Non-pigmented ciliary epithelial cell (primary cell): Measurements from ENCODE around the gene PKNOX2.

Experiments
- DNase-seq: peaks from one replicate; pipeline ENCODE4 v3.0.0-alpha.2; 2010; ENCODE audit warnings: low read depth

The PKNOX2 gene

DNA sequence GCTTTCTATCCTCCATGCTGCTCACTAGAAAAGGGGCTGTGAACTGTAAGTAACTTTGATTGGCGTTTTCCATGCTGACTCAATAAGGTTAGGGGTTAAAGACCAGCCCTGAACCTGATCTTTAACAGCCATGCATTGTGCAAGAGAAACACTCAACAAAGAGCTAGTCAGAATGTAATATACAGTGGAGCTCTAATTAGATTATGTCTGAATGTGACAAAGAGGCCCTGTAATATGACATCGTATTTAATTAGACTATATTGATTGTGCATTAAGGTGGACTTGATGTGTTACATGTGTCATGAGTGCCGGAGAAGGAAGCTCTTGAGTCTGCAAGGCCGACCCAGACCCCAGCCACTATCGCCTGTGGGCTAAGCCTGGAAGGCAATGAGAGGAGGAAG, 70.5 kb downstream of the PKNOX2 start:
- no peak for DNase-seq

DNA sequence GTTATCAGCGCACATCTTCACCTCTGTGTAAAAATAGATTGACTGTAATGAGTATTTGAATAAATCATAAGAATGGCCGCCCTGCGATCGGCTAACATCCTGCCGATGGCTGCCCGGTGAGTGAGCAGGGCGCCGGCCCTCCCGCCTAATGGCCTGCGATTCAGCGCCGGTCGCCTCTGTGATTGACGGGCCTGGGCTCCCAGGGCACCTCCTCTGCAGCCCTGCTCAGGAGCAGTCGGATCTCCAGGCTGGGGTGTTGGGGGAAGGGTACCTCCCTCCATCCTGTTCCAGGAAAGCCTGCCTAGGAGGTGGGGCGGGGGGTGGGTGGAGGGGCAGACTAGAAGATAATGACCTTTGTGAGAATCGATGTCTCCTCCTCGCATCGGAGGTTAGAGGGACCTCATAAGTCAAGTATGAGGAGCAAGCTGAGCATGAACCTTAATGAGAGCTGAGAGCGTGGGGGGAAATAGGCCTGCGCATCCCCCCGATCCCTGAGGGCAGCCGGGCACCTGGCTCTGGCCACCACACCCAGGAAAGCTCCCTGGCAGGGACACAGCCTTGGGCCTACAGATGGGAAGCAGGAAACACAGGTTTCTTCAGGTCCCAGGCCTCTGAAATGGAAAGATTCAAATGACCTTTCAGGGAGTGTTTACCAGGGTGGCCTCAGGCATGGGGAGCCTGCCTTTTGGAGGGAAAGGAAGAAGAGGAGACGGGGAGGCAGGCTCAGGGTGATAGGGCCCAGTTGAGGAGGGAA, 71.7 kb downstream of the PKNOX2 start:
- DNase-seq, result no peak

DNA sequence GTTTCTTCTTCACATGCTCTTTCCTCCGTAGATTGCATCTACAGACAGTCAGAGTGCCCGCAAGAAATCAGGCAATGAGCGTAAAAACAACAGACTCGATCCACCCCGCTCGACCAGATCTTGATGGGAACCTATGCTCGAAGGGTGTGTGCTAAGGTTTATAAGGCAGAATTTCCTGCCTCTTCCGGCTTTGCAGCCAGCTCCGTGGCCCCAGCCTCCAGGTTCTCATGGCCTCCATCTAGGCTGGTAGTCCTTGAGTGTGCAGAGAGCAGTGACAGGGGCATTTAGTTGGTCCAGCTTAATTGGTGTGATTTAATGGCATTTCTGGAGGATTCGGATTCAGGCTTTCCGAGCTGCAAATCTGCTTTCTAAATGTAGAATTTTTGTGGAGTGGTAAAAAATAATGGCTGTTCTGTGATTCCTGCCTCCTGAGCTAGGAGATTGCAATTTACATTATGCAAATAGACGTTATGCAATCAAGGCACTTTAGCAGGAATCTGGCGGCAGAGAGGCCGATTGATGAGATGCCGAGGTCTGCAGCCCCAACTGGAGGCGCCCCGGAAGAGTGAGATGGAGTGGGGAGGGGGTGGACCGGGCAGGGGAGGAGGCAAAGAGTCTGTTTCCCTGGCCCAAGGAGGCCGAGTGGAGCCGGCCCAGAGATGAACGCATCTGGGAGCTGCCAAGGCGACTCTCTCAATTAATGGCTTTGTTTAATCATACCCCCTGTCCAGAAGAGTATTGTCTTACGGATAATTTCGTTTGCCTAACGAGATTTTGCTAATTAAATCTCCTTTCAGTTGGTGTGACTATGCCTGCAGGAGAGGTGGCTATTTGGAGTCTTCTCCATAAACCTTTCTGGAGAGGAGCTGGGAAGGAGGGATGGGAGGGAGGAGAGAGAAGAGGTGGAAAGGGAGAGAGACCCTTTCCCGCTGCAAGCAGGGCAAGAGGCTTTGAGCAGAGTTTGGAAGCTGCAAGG, 75.3 kb downstream of the PKNOX2 start:
- DNase-seq, result no peak

DNA sequence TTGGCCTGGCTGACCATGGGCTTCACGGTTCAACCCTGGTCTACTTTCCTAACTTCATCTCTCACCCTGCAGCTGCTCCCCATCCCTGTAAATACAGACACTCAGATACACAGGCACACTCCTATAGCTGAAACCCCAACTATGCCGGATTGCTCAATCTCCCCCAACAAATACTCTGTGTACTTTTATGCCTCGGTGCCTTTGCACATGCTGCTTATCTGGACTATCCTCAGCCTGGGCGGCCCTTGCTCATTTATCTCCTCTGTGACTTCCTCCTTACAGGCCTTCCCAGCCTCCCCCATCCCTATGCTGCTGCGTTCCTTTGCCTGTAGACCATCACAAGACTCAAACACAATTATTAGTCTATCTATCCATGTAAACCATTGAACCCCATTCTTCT, 76.6 kb downstream of the PKNOX2 start:
- DNase-seq, result no peak

DNA sequence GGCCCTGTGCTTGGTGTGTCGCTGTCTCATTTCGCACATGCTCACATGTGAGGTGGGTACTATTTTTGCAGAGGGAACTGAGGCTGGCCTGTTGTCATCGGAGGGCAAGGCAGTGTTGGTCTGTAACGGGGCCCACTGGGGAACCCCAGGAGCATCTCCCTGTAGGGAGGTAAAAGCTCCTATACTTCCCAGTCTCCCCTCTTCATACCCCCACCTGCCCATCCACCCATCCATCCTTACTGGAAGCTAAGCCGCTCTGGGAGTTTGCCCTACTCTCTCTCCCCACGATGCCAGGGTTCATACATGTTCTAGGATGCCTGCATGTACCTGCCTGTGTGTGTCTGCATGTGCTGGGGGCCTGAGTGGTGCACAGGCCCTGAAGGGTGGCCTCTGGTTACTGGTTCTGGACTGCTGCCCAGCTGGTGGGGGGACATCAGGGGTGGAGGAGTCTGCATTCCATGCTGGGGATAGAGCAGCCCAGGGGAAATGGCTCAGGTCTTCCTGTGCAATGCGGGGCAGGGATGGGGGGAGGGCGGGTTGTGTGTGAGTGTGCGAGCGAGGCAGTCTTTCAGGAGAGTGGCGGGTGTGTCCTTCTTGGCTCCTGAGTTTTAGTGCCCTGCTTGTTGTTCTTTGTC, 77.7 kb downstream of the PKNOX2 start:
- no peak for DNase-seq

DNA sequence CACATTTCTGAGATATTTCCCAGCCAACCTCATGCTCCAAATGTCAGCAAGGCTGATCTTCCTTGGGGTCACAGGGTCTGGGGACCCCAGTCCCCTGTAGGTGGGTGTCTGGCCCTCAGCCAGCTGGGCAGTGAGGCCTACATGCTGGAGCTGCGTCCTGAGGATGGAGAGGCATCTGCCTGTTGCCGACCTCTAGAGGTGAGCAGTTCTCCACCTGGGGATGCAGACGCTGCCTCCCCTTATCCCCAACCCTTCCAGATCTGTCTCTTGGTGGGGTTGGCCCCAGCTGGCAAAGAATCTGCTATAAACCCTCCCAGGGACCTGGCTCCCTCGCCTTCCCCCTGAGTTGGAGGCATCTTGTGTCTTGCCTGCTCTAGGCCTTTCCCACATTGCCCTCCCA, 79.6 kb downstream of the PKNOX2 start:
- DNase-seq, result no peak

DNA sequence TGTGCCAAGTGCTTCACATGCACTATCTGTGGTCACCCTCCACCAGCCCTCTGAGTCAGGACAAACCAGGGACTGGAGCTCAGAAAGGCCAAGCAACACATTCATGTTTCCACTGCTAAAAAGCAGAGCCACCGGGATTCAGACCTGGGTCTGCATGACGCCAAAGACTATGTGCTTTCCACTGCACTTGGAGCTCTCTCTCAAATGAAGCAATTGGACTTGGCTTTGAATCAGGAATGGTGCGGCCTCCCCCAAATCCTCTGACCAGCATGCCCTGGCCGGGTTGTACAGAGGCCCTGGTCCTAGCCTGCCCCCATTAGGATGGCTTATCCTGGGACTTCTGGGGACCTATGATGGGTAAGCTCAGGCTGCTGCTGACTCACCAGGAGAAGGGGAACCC, 80.7 kb downstream of the PKNOX2 start:
- DNase-seq, result no peak

DNA sequence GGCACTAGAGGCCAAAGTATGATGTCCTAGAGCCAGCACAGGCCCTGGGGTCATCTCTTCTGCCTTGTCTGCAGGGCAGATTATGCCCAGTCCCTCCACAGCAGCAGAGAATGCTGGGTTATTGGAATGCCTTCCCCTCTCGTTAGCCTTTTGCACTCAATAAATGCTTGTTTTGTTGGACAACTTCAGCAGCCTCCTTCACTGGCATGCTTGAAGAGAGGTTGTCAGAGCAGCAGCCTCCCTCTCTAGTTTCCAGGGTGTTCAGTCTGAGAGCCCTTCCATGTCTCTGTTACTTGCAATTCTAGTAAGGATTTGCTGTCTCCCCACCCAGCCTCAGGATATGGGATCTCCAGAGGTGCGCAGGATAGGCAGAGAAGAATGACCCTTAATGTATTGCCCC, 82.9 kb downstream of the PKNOX2 start:
- DNase-seq, result no peak

DNA sequence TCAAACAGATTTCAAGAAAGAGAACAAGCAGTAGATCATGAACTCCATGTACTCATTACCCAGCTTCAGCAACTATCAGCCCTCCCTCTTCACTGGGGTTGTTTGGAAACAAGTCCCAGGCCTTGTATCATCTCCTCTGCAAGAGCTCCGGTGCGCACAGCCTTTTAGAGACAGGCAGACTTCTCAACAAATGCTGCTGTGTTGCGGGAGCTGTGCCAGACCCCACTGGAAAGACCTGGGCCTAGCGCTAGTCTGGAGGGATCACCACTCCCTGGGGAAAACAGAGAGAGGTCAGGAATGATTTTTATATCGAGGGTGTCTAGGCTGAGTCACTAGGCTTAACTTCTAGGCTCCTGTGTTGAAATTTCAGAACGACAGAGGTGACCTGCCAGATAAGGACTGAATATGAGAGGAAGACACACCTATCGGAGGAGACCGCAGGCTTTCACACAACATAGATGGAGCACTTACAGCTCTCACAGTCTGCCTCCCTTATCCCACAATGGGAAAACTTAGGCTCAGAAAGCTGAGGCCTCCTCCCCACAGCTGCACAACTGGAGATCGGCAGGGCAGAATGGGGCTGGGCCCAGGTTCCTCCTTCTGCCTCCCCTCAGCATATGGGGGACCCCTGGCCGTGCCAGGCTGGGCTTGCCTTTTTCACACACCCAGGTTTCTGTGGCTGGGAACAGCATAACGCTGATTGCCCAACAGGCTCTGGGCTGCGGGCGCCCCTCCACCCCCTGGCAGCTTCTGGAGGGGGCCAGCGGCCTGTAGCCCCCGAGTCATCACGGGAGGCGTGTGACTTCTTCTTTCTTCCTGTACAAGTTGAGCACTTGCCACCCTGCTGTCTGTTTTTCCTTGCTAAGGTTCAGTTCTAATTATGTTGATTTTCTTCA, 86.0 kb downstream of the PKNOX2 start:
- no peak for DNase-seq

DNA sequence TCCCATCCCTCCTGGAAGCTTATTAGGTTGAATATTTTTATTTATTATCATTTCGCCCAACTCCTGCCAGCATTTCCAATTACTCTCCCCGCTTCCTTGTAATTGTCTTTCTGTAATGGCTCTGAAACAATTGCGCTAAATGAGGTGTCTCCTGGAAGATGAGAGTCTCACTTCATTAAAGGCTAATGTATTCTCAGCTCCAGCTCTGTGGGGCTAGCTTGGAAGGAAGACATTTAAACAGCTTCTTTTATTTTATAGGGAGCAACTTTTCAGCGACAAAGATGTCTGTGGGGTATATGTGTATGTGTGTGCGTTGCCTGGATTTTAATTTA, 86.6 kb downstream of the PKNOX2 start:
- no peak for DNase-seq

DNA sequence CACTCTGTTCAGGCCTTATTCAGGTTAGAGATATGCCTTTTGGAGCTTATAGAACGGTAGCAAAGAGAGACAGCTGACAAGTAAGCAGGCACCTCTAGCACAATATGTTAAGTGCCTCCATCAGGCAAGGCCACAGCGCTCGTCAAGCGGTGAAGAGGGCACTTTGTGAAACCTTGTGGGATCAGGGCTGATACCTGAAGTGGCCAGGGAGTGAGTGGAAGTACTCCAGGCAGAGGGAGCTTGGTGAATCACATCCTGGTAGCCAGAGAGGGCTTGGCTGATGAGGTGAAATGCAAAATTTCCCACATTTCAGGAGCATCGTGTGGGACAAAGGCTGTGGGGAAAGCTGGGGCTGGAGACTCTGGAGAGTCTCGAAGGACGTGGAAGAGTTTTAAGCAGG, 87.4 kb downstream of the PKNOX2 start:
- DNase-seq, result no peak

DNA sequence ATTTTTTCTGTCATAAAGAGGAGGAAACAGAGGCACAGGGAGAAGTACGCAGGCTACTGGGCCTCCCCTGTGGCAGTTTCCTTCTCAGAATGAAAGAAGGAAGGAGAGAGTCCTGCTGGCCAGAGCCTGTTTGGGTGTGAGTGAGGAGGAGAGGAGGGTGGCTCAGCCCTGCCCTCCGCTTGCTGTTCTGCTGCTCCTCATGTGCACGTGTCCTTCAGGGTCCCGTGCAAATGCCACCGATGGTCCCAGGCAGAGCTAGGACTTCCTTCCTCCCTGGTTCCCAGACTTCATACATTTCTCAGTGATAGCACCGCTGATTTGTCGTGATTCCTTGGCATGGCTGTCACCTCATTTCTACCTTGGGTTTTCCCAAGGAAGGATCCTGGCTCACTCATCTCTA, 88.7 kb downstream of the PKNOX2 start:
- DNase-seq, result no peak

DNA sequence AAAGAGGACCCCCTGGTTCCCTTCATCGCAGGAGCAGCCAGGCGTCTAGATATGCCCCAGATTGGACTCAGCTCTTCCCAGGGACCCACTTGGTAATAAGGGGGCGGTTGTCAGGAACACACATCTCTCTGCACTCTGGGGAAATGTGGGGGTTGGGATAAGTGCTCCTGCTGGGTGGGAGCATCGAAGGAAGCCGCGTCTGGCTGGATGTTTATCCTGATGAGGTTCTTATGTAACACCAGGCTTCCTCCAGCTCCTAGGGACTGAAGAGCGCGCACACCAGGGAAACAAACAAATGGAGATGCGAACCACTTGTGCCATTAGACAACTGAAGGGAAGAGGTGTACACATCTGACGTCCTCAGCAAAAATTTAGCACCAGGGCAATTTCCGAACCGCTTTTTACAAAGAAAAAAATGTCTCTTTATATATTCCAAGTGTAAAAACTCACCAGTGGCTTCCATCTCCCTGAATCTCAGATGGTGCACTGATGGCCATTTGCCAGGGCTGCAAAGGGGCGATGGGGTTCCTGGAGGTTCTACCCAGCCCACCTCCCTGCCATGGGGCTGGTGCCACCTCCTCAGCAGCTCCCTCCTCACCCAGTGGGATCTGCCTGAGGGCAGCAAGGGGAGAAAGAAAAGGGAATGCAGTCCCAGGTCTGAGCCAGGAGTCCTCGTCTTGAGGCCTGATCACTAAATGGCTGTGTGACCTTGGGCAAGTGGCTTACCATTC, 89.4 kb downstream of the PKNOX2 start:
- no peak for DNase-seq

DNA sequence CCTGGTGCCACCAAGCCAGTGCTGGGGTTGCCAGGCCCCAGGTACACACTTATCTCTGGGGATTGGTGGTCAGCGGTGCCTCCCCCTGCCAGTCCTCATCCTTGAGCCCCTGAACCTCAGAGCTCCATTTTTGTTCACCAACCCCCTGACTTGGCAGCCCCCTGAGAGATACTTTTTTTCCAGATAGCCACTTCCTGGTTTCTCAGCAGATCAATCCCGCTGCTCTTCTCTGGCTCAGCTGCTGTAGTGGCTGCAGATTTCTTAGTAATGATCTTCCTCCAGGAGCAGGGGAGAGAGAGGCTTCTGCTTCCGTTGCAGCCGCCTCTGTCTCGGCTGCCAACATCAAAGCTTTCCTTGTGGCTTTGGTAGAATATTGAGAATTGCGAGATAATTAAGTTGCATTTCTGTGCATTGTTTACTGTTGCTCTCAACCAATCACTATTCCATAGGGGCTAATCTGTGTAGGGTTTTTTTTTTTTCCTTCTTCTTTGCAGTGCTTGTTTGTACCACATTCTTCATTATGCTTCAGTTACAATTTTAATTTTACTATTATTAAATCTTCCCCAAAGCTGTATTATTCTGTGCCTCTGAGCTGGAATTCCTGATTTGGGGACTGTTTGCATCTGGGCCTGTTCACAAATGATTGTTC, 92.1 kb downstream of the PKNOX2 start:
- no peak for DNase-seq

DNA sequence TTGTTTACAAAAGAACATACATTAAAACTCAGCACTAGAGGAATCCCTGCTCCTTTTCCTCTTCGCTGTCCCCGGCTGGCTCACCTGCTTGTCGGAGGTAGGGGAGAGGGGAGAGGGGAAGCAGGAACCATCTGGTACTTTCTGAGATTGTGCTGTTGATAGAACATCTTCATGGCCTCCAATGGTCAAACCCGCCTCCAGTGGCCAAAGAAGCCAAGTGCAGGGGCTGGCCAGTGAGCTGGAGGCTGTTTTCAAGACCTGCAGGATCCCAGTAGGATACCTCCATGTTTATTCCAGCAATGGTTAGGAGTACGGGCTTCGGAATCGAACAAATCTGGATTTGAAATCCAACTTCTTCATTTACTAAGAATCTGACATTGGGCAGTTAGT, 92.6 kb downstream of the PKNOX2 start:
- no peak for DNase-seq

DNA sequence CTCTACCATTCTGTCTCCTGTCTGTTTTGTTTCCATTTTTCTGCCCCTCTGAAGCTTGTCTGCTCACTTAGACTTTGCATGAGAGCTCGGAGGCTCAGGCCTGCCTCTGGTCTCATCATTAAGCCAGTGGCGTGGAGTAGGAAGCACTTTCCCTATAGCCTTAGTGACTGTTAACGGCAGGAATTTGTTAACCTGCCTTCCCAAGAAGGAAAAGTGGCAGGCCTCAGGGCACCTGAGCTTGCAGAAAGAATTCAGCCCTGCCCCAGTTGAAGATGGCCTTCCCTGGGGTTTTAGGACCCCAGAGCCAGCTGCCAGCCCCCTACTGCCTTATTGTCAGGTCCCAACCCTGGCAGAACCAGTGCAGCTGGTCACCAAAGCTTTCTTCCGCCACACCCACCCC, 93.2 kb downstream of the PKNOX2 start:
- no peak for DNase-seq

DNA sequence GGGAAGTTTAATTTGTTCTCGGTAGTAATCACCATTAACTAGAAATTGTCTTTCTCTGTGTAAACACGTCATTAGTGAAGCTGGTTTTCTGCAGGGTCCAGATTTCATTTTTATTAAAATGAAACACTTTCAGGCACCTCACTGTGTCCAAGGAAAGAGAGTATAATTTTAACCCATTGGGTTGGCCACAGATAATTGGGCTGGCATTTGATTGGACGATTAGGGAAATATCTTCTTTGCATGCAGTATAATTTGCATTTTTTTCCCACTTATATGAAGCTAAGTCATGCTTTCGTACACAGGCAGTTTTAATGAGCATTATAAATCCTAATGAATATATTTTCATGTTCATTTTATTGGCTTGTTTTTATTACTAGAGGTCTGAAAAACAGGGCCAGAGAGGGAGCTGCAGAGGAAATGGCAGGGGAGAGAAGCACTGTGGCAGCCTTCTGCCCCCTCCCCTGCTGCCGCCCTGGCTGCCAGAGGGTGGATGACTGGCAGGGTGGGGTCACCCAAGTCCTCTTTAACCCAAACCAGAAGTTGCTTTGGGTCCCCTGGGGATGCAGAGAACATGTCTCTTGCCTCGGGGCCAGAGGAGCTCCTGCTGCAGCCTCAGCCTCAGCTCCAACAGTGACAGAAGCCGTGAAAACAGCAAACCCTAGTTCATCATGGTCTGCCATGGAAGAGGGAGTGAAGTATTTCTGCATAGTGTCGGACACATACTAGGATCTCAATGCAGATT, 93.9 kb downstream of the PKNOX2 start:
- DNase-seq, result no peak

DNA sequence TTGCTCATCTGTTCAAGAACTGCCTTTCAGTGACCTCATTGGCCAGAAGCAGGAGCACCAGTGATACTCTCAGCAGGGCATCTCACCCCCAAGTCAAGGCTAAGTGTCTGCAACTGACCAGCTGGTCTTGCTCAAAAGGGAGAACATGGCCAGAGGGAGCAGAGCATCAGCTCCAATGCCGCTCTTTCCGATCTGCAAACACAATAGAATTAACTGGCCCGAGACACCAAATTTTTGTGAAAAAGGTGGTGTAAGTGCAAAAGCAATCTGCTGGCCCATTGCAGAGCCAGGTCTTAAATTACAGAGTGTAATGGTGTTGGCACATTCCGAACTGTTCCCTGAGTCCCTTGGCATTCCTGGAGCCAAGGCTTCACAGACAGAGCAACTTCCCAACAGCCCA, 97.0 kb downstream of the PKNOX2 start:
- DNase-seq, result no peak

DNA sequence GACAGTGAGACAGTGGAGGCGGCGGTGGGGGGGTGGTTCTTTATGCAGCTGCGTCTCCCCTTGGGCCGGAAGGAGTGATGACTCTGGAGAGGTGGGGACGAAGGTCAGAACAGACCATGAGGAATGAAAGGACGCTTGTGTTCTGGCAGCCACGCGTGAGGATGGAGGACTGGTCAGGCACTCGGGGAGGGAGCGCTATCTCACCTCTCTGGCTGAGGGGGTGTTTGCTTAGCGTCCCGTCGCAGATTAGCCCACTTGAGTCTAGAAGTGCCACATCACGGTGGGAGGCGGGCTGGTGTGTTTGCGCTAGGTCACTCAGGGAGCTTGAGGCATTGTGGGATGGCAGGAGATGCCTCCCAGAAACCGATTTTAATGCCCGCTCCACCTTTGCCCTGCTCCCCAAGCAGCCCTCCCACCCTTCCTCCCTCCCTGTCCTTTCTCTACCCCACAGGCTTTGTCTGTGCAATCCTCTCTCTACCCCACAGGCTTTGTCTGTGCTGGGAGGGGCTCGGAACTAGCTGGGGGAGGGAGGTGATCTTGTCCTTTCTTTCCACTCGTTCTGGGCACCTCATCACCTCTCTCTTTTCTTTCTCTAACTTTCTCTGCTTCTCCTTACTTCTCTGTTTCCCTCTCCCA, 97.8 kb downstream of the PKNOX2 start:
- no peak for DNase-seq

DNA sequence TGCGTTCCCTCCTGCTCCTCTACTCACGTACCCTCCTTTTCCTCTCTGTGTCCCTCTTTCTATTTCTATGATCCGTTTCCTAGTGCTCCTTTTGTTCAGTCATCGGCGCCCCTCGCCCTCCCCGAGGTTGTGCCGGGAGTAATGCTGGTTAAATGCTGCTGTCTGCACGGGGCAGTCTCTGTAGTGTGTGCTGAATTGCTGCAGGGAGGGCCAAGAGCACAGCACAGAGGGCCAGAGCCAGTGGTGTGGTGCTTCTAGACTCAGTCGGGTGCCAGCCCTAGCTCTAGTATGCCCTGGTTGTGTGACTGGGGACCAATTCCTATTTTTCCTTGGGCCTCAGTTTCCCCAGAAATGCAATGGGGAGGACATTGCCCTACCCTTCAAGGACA, 98.3 kb downstream of the PKNOX2 start:
- DNase-seq, result no peak
